ENCODE results near the gene GOLPH3. TPM values are rescaled to one million over a fixed set of nuclear protein-coding genes. Genes with fewer than 3 reads are reported as not detected.

Gene GOLPH3
- total RNA-seq, 1 donor from 2014 or later: 60.1 TPM

- TF ChIP-seq CTCF (IDR thresholded peaks at IDR 0.05): no peak
- Mint-ChIP-seq H3K4me1 (peaks cover 6% of the 10 kb centered on the region), H3K27me3 (no peaks in the 10 kb centered on the region), H3K36me3 (ENCODE audit: low read depth) (peaks cover 14% of the 10 kb centered on the region), H3K27ac (no peak overlapping the region), H3K9me3 (no peaks in the 10 kb centered on the region), H3K4me3 (no peak overlapping the region)
- POLR2A ChIA-PET: interaction anchor here (0.7 kb wide), 1 partner anchor 14 kb away, joined by 4 read pairs; no protein-coding TSS in a partner anchor
- ATAC-seq (ENCODE audit: low read depth) (no peak), DNase-seq (no peak)
- intact Hi-C loops (cut with micrococcal nuclease): no loop called here
- CTCF ChIA-PET: interaction anchor here (0.6 kb wide), 1 partner anchor 591 kb away, joined by 3 read pairs; no protein-coding TSS in a partner anchor
Measured at GRCh38 chr5:32095261-32095671, 78.9 kb downstream of the GOLPH3 start.

DNA sequence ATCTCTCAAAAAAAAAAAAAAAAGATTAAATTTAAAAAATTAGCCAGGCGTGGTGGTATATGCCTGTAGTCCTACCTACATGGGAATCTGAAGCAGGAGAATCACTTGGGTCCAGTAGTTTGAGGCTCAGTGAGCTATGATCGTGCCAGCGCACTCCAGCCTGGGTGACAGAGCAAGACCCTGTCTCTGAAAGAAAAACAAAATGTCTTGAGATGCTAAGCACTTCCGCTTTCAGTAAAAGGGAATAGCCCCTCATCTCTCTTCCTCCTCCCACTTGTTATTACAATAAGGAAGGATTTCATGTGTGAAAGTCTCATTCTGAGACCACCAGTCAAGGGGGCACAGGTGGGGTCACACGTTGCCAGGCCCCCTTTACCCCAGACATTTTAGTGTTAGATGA is 79.4 kb downstream of the GOLPH3 start:
- CTCF ChIA-PET: no interaction called here
- no peaks in the 10 kb centered on the region for H3K9me3 Mint-ChIP-seq
- H3K36me3 Mint-ChIP-seq (ENCODE audit: low read depth): peaks cover 11% of the 10 kb centered on the region
- no peak for TF ChIP-seq CTCF (IDR thresholded peaks at IDR 0.05)
- ATAC-seq (ENCODE audit: low read depth) (no peak), DNase-seq (no peak)
- no peaks in the 10 kb centered on the region for H3K27me3 Mint-ChIP-seq
- POLR2A ChIA-PET: interaction anchor here (0.7 kb wide), 1 partner anchor 14 kb away, joined by 4 read pairs; no protein-coding TSS in a partner anchor
- peaks cover 6% of the 10 kb centered on the region for H3K4me1 Mint-ChIP-seq
- intact Hi-C loops (cut with micrococcal nuclease): no loop called here
- no peak overlapping the region for H3K4me3 Mint-ChIP-seq
- no peak overlapping the region for H3K27ac Mint-ChIP-seq

DNA sequence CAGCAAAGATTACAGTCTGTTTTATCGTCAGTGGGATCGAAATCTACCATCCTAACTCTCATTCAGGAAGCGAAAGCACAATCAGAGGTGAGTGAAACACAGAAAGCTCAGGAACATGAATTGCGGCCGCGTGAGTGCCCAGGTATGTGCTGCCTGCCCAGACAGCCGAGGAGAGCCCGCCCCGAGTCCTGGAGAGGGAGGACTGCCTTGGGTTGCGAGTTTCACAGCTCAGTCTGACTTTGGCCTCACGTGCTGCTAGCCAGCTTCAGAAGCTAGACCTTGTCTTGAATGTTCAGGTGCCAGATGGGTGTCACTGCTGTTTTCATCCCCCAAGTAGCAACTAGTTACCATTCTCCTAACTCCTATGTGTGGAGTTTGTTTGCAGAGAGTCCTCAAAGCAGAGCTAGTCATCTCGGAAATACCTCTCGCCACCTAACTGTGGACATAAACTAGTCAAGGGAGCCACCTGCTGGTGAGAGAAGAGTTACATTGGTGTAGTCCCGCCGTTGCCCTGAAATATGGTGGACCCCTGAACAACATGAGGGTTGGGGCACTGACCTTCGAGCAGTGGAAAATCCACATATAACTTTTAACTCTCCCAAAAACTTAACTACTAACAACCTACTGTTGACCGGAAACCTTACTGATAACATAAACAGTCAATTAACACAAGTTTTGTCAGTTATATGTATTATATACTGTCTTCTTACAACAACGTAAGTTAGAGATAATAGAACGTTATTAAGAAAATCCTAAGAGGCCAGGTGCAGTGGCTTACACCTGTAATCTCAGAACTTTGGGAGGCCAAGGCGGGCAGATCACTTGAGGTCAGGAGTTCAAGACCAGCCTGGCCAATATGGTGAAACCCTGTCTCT is 80.9 kb downstream of the GOLPH3 start:
- ChIA-PET POLR2A (interaction anchor here (0.7 kb wide), 1 partner anchor 81 kb away, joined by 4 read pairs; the partner anchor contains the start of gene GOLPH3), CTCF (interaction anchor here (0.6 to 1.7 kb wide), 11 partner anchors 12 to 564 kb away, joined by 3 to 26 read pairs (median 5); partner anchors contain the start of genes C5orf22 and DROSHA)
- Mint-ChIP-seq H3K9me3 (no peaks in the 10 kb centered on the region), H3K4me3 (no peak overlapping the region), H3K4me1 (peaks cover 6% of the 10 kb centered on the region), H3K36me3 (ENCODE audit: low read depth) (peaks cover under 1% of the 10 kb centered on the region), H3K27me3 (no peaks in the 10 kb centered on the region), H3K27ac (no peak overlapping the region)
- TF ChIP-seq CTCF (IDR thresholded peaks at IDR 0.05): no peak
- DNase-seq: no peak
- ATAC-seq (ENCODE audit: low read depth): peak; percentile 72
- intact Hi-C loops (cut with micrococcal nuclease): loop anchor here (1.0 kb wide), 2 partner anchors 268 to 512 kb away; no protein-coding TSS in a partner anchor

DNA sequence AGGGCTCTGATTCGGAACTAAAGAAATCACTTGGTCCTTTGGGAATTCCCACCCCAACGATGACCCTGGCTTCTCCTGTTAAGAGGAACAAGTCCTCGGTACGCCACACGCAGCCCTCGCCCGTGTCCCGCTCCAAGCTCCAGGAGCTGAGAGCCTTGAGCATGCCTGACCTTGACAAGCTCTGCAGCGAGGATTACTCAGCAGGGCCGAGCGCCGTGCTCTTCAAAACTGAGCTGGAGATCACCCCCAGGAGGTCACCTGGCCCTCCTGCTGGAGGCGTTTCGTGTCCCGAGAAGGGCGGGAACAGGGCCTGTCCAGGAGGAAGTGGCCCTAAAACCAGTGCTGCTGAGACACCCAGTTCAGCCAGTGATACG is 83.4 kb downstream of the GOLPH3 start:
- intact Hi-C loops (cut with micrococcal nuclease): no loop called here
- ATAC-seq (ENCODE audit: low read depth): no peak
- H3K9me3 Mint-ChIP-seq: no peaks in the 10 kb centered on the region
- no peak for DNase-seq
- ChIA-PET CTCF (no interaction called here), POLR2A (no interaction called here)
- H3K4me1 Mint-ChIP-seq: peaks cover 6% of the 10 kb centered on the region
- H3K27me3 Mint-ChIP-seq: no peaks in the 10 kb centered on the region
- H3K4me3 Mint-ChIP-seq: no peak overlapping the region
- TF ChIP-seq CTCF (IDR thresholded peaks at IDR 0.05): no peak
- H3K27ac Mint-ChIP-seq: no peak overlapping the region
- no peaks in the 10 kb centered on the region for H3K36me3 Mint-ChIP-seq (ENCODE audit: low read depth)

DNA sequence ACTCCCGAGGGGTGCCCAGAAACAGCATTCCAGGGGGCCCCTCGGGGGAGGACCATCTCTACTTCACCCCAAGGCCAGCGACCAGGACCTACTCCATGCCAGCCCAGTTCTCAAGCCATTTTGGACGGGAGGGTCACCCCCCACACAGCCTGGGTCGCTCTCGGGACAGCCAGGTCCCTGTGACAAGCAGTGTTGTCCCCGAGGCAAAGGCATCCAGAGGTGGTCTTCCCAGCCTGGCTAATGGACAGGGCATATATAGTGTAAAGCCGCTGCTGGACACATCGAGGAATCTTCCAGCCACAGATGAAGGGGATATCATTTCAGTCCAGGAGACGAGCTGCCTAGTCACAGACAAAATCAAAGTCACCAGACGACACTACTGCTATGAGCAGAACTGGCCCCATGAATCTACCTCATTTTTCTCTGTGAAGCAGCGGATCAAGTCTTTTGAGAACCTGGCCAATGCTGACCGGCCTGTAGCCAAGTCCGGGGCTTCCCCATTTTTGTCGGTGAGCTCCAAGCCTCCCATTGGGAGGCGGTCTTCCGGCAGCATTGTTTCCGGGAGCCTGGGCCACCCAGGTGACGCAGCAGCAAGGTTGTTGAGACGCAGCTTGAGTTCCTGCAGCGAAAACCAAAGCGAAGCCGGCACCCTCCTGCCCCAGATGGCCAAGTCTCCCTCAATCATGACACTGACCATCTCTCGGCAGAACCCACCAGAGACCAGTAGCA is 83.9 kb downstream of the GOLPH3 start:
- intact Hi-C loops (cut with micrococcal nuclease): no loop called here
- ChIA-PET CTCF (no interaction called here), POLR2A (no interaction called here)
- no peak overlapping the region for H3K27ac Mint-ChIP-seq
- H3K9me3 Mint-ChIP-seq: no peaks in the 10 kb centered on the region
- H3K27me3 Mint-ChIP-seq: no peaks in the 10 kb centered on the region
- no peak for ATAC-seq (ENCODE audit: low read depth)
- no peak overlapping the region for H3K4me3 Mint-ChIP-seq
- no peak for TF ChIP-seq CTCF (IDR thresholded peaks at IDR 0.05)
- H3K4me1 Mint-ChIP-seq: peaks cover 6% of the 10 kb centered on the region
- DNase-seq: no peak
- no peaks in the 10 kb centered on the region for H3K36me3 Mint-ChIP-seq (ENCODE audit: low read depth)
